Thyroid gland (tissue), 4 donors: ENCODE data around the gene PDE8B.

Experiments used
- CTCF ChIP-seq, 6 experiments: fragments of 200-600 bp in 3 of 6; fragments of 450-650 bp in 3 of 6; sonication (generic) in 3 of 6; IDR thresholded peaks; one replicate each; pipeline ENCODE4 v1.5.1; 2016 to 2019; ENCODE audit warnings: antibody characterized with exemption in 6 of 6, mild to moderate bottlenecking in 2 of 6, inconsistent platforms in 1 of 6, moderate library complexity in 1 of 6
- POLR2A ChIP-seq, 2 donors: fragments of 450-650 bp; IDR thresholded peaks; one replicate each; pipeline ENCODE4 v1.6.1; 2017; ENCODE audit warnings: antibody characterized with exemption in 2 of 2, mild to moderate bottlenecking in 2 of 2, moderate library complexity in 1 of 2

GRCh38 chr5:77418601-77419581 is 208.4 kb downstream of the PDE8B start:
- TF ChIP-seq CTCF (IDR thresholded peaks at IDR 0.05) = no peak
- TF ChIP-seq POLR2A (IDR thresholded peaks at IDR 0.05) = no peak
